Osteoblast (primary cell): ENCODE data around the gene MCC. TPM values are rescaled to one million over a fixed set of nuclear protein-coding genes. Genes with fewer than 3 reads are reported as not detected.

Experiments used
- DNase-seq: peaks from one replicate; pipeline ENCODE4 v3.0.0; 2011; ENCODE audit warnings: low spot score, mixed read lengths; ENCODE audit not compliant: insufficient read length; ENCODE audit errors: missing footprints
- H2AFZ ChIP-seq: 2 replicates; pipeline ENCODE4 v1.6.0; 2011; ENCODE audit warnings: mild to moderate bottlenecking, low read length
- H3K27ac ChIP-seq: 2 replicates; pipeline ENCODE4 v1.5.1; 2011; ENCODE audit warnings: mild to moderate bottlenecking, low read depth, low read length, moderate library complexity
- H3K27me3 ChIP-seq: 2 replicates; pipeline ENCODE4 v1.6.0; 2012; ENCODE audit warnings: mild to moderate bottlenecking, control low read depth, inconsistent platforms, low read length, moderate library complexity; ENCODE audit not compliant: insufficient read depth
- H3K36me3 ChIP-seq: 2 replicates; pipeline ENCODE4 v1.5.1; 2011; ENCODE audit warnings: mild to moderate bottlenecking, low read length, control low read depth, moderate library complexity; ENCODE audit not compliant: insufficient read depth
- H3K4me1 ChIP-seq: 2 replicates; pipeline ENCODE4 v1.5.1; 2011; ENCODE audit warnings: mild to moderate bottlenecking, low read length, control low read depth, moderate library complexity; ENCODE audit not compliant: insufficient read depth
- H3K4me2 ChIP-seq: 2 replicates; pipeline ENCODE4 v1.6.0; 2011; ENCODE audit warnings: mild to moderate bottlenecking, low read length; ENCODE audit not compliant: insufficient read depth
- H3K4me3 ChIP-seq: fragments of 200-600 bp; sonication (generic); 3 replicates; pipeline ENCODE4 v1.5.1; 2012; ENCODE audit warnings: mild to moderate bottlenecking, low read length, inconsistent platforms; ENCODE audit not compliant: insufficient read depth
- H3K79me2 ChIP-seq: 2 replicates; pipeline ENCODE4 v1.6.0; 2012; ENCODE audit warnings: mild to moderate bottlenecking, low read length, control low read depth, inconsistent platforms; ENCODE audit not compliant: insufficient read depth
- H3K9me3 ChIP-seq: 2 replicates; pipeline ENCODE4 v1.5.1; 2011; ENCODE audit warnings: low read depth, low read length, control low read depth
- H4K20me1 ChIP-seq: 2 replicates; pipeline ENCODE4 v1.6.0; 2012; ENCODE audit warnings: mild to moderate bottlenecking, low read length, control low read depth; ENCODE audit not compliant: insufficient read depth
- CTCF ChIP-seq: IDR thresholded peaks from 2 replicates; pipeline ENCODE4 v1.5.1; 2011; ENCODE audit warnings: mild to moderate bottlenecking, low read depth, low read length, moderate library complexity; ENCODE audit errors: extremely low read depth
- total RNA-seq: library from RNA; depleted of rRNA; stranded (reverse); fragments of >200 nt; gene quantifications from 2 replicates; pipeline ENCODE4 v1.2.3, GENCODE V29; 2012

The MCC gene
- total RNA-seq, 1 donor, result 45.6 TPM

- Histone ChIP-seq H3K4me1 (no peaks in the 10 kb centered on the region), H2AFZ (no peak overlapping the region), H3K9me3 (no peaks in the 10 kb centered on the region), H3K27ac (no peak overlapping the region), H3K79me2 (no peaks in the 10 kb centered on the region), H3K4me3 (no peak overlapping the region), H3K4me2 (no peak overlapping the region), H4K20me1 (no peaks in the 10 kb centered on the region), H3K27me3 (no peaks in the 10 kb centered on the region), H3K36me3 (no peaks in the 10 kb centered on the region)
- no peak for DNase-seq
- TF ChIP-seq CTCF, result no peak
These were observed 354.9 kb downstream of the MCC start for GRCh38 chr5:113133211-113133975.

GRCh38 chr5:113132564-113132963 is 355.7 kb downstream of the MCC start:
- Histone ChIP-seq H3K79me2 (no peaks in the 10 kb centered on the region), H2AFZ (no peak overlapping the region), H3K4me3 (no peak overlapping the region), H4K20me1 (no peaks in the 10 kb centered on the region), H3K9me3 (no peaks in the 10 kb centered on the region), H3K4me2 (no peak overlapping the region), H3K27ac (no peak overlapping the region), H3K27me3 (no peaks in the 10 kb centered on the region), H3K4me1 (no peaks in the 10 kb centered on the region), H3K36me3 (no peaks in the 10 kb centered on the region)
- no peak for DNase-seq
- no peak for TF ChIP-seq CTCF

DNA sequence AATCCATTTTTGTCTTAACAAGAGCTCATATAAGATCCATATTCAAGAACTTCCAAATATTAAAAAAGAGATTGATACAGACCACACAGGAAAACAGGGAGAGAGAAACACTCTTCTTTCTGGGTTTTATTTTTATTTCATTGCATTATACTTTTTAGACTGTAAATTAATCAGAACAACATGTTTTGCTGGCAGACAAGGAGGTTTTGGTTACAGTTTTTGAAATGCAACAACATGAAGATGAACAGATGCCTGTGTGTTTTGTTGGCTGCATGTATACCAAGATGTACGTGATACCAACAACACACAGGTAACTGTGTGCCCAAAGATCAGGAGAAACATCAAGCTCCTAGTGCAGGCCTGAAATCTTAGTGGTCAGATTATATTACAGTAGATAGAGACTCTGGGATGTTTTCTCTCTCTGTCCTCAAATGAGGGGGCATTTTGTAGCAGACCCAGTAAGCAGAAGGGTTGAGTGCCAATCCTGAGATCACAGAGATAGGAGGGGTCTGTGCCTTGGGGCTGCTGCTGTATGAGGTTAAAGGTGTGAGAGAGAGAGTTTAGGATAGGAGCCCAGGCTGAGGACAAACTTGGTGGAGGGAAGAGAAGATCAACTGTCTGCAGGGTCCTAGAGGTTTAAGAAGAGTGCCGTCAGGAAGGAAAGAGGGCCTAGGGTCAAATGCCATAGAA is 359.5 kb downstream of the MCC start:
- H3K27ac ChIP-seq, result no peak overlapping the region
- H3K4me3 ChIP-seq, result no peak overlapping the region
- no peaks in the 10 kb centered on the region for H3K9me3 ChIP-seq
- TF ChIP-seq CTCF, result no peak
- no peak overlapping the region for H2AFZ ChIP-seq
- no peak overlapping the region for H3K4me2 ChIP-seq
- no peaks in the 10 kb centered on the region for H4K20me1 ChIP-seq
- peaks cover 2% of the 10 kb centered on the region for H3K4me1 ChIP-seq
- H3K27me3 ChIP-seq, result no peaks in the 10 kb centered on the region
- H3K79me2 ChIP-seq, result no peaks in the 10 kb centered on the region
- no peak for DNase-seq
- no peaks in the 10 kb centered on the region for H3K36me3 ChIP-seq

DNA sequence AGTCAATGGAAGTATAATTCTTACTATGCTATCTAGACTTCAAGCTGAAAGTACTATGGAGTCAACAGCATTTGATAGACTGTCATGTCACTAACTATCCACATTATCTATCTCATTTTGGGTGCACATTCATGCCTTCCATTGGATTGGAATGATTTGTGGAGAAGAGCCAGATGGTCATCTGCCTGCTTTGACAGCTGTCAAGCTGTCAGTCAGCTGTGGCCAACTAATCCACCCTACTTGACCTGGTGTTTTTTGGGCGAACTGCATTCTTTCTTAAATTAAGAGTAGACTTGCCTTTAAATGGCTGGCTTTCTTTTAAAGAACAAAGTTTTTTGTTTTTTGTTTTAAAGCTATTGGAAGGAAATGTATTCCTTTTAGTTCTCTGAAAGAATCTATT is 360.2 kb downstream of the MCC start:
- Histone ChIP-seq H3K9me3 (no peaks in the 10 kb centered on the region), H2AFZ (no peak overlapping the region), H3K36me3 (no peaks in the 10 kb centered on the region), H3K27me3 (no peaks in the 10 kb centered on the region), H3K27ac (no peak overlapping the region), H3K79me2 (no peaks in the 10 kb centered on the region), H4K20me1 (no peaks in the 10 kb centered on the region), H3K4me2 (no peak overlapping the region), H3K4me1 (peaks cover 2% of the 10 kb centered on the region), H3K4me3 (no peak overlapping the region)
- no peak for DNase-seq
- TF ChIP-seq CTCF, result no peak
